ENCODE data around the gene NDC80.

NDC80 gene

GRCh38 chr18:2568605-2569004 is 2.8 kb upstream of the NDC80 start:
- no peak for DNase-seq (ENCODE audit: low read depth in 1 of 2, low spot score in 1 of 2)
- H3K4me3 ChIP-seq (replicated peaks; ENCODE audit: insufficient read depth, low read length) = no peak overlapping the region
- H3K27ac ChIP-seq (replicated peaks) = no peak overlapping the region
- no peak for TF ChIP-seq CTCF (IDR thresholded peaks at IDR 0.05; ENCODE audit: insufficient read depth, low read length)
- TF ChIP-seq POLR2AphosphoS5 (IDR thresholded peaks at IDR 0.05; ENCODE audit: low read depth) = no peak
- no peak for TF ChIP-seq GABPA (IDR thresholded peaks at IDR 0.05; ENCODE audit: low read depth)
- TF ChIP-seq REST (IDR thresholded peaks at IDR 0.05; ENCODE audit: insufficient replicate concordance, low read depth) = no peak
- TF ChIP-seq SPI1 (IDR thresholded peaks at IDR 0.05; ENCODE audit: borderline replicate concordance, low read depth) = no peak
- no peaks in the 10 kb centered on the region for H3K27me3 ChIP-seq (ENCODE audit: insufficient read depth, poor library complexity, severe bottlenecking)

GRCh38 chr18:2569338-2570207 is 1.8 kb upstream of the NDC80 start:
- Histone ChIP-seq H3K27me3 (ENCODE audit: insufficient read depth, poor library complexity, severe bottlenecking) (no peaks in the 10 kb centered on the region), H3K27ac (replicated peaks) (no peak overlapping the region), H3K4me3 (replicated peaks; ENCODE audit: insufficient read depth, low read length) (peak overlapping the region; percentile 81; the same call in 1 of the 2 replicates)
- TF ChIP-seq GABPA (IDR thresholded peaks at IDR 0.05; ENCODE audit: low read depth) (no peak), CTCF (IDR thresholded peaks at IDR 0.05; ENCODE audit: insufficient read depth, low read length) (no peak), REST (IDR thresholded peaks at IDR 0.05; ENCODE audit: insufficient replicate concordance, low read depth) (no peak), POLR2AphosphoS5 (IDR thresholded peaks at IDR 0.05; ENCODE audit: low read depth) (no peak), SPI1 (IDR thresholded peaks at IDR 0.05; ENCODE audit: borderline replicate concordance, low read depth) (no peak)
- DNase-seq (ENCODE audit: low read depth in 1 of 2, low spot score in 1 of 2) = no peak

- no peak for TF ChIP-seq REST (IDR thresholded peaks at IDR 0.05; ENCODE audit: insufficient replicate concordance, low read depth)
- no peak for TF ChIP-seq POLR2AphosphoS5 (IDR thresholded peaks at IDR 0.05; ENCODE audit: low read depth)
- TF ChIP-seq CTCF (IDR thresholded peaks at IDR 0.05; ENCODE audit: insufficient read depth, low read length) = no peak
- TF ChIP-seq GABPA (IDR thresholded peaks at IDR 0.05; ENCODE audit: low read depth) = no peak
- no peak for TF ChIP-seq SPI1 (IDR thresholded peaks at IDR 0.05; ENCODE audit: borderline replicate concordance, low read depth)
- DNase-seq (ENCODE audit: low read depth in 1 of 2, low spot score in 1 of 2) = peak; percentile 54 to 85
- peak overlapping the region; percentile 81 for H3K4me3 ChIP-seq (replicated peaks; ENCODE audit: insufficient read depth, low read length)
- peak overlapping the region; percentile 99 for H3K27ac ChIP-seq (replicated peaks)
- no peaks in the 10 kb centered on the region for H3K27me3 ChIP-seq (ENCODE audit: insufficient read depth, poor library complexity, severe bottlenecking)
These were observed 571 bp upstream of the NDC80 start for GRCh38 chr18:2570772-2571199.
